Amniotic epithelial cell (primary cell): ENCODE measurements around the gene RHOBTB1.
"Not testable (repeated sequence)": the region's sequence is repeated elsewhere in the genome, so short reads cannot be mapped to it uniquely, and the experiment has no call there.

Source experiments
- DNase-seq: peaks from one replicate; pipeline ENCODE4 v3.0.0-alpha.2; 2010; ENCODE audit warnings: low read depth

RHOBTB1 gene

DNA sequence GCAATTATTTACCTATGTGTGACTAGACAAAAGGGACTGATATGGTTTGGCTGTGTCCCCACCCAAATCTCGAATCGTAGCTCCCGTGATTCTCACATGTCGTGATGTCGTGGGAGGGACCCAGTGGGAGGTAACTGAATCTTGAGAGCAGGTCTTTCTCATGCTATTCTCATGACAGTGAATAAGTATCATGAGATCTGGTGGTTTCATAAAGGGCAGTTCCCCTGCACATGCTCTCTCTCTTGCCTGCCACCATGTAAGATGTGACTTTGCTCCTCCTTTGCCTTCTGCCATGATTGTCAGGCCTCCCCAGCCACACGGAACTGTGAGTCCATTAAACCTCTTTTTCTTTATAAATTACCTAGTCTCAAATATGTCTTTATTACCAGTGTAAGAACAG, 37.2 kb downstream of the RHOBTB1 start:
- not testable (repeated sequence) for DNase-seq

DNA sequence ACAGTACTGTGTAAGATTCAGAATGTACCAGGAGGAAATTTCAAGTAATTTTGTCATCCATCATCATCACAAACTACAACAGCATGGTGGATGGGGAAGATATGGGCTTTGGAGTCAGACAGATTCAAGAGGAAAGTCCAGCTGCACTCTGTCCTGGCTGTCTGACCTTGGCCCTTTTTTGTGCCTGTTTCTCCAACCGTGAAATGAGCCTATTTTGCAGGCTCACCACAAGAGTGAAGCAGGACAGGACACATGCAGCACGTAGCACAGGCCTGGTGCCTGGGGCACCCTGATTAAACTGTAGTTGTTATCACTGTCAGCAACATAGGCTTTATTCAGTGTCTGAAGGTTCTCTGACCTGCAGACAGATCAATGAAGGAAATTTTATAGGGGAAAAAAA, 37.6 kb downstream of the RHOBTB1 start:
- DNase-seq = no peak

DNA sequence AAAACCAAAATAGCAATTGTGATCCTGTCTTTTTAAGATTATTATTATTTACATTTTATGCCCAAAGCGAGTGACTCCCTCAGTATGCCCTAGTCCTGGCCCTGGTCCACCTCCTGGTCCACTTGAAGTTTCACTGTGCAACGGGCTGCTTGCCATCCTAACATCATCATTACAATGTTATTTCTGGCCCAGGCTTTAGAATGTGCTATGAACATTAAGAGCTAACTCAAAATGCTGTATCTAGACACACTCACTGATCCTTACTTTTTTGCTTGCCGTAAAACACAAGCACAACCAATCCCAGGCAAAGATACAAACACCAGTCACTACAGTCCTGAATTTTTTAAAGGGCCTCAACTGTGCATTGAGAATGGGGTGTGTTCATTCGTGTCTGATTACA, 38.4 kb downstream of the RHOBTB1 start:
- DNase-seq = no peak

DNA sequence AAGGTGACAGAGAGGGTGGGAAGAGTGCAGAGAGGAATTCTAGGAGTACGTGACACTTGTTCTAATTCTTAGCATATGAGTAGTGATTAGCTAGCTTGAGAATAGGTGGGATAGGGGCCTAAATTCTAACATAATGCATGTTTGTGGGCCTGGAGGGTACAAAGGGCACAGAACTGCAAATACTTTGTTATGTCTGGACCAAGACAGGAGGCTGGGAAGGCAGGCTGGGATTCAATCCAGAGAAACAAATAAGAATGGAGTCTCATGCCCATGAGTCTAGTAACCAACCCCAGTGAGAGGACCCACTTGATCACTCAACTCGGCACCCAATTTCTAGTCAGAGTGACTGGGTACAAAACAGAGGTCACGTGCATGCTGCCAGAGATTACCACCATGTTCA, 40.9 kb downstream of the RHOBTB1 start:
- no peak for DNase-seq

DNA sequence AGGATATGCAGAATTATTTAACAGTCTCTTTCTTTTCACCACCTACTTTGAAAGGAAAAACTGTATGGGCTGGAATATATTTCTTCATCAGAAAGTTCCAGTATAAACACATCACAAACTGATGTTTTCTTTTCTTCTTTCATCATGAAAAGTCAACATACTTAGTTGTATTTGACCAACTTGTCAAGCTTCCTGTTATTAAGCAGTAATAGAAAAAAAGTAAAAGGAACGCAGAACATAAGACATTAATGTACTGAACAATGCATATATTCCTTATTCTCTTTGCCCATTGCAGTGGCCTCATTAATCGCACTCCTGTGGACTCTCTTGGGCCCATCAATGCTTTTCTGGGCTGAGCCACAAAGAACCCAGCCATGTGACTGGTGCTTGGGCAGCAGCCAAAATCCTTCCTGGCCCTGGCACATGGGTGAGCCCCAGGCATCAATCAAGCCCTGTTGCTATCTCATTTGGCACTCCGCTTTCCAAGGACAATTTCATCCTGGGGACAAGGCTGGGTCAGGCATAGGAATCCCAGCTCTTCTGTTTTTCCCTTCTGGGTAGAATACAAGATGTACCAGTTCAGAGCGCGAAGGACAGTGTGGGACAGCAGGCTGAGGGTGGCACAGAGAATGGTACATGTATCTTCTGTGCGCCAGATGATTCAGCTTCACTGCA, 42.3 kb downstream of the RHOBTB1 start:
- DNase-seq = no peak

DNA sequence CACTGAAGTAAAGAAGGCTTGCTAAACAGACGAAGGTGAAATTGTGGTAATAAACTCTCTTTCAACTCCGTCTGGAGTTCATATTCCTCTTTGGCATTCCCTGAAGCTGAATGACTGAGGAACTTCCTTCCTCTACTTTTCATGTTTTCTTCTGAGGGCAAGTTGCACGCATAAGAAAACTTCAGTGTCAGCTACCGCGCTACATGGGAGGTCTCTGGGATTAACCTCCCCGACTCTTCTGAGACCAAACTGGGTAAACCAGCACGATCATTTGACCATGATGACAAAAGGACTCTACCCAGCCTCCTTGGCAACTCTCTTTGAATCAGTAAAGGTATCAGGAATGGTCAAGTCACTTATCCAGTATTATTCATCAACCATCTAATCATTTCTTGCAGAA, 44.7 kb downstream of the RHOBTB1 start:
- no peak for DNase-seq

DNA sequence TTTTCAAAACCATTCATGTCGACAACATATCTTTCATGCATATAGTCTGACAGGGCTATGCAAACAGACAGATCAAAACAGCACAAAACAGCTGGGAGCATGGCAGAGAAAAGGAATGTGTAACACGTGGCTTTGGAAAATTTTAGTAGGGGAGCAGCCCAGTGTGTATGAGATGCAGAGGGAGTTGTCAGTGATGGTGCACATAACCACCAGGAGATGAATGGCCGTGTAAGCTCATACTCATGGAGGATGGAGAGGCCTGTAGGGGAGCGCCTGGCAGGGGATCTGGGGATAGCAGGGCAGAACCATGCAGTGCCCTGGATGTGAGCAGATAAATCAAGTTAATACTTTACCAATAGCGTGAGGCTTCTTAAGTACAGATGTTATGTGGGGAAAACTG, 45.7 kb downstream of the RHOBTB1 start:
- peak; percentile 31 for DNase-seq

DNA sequence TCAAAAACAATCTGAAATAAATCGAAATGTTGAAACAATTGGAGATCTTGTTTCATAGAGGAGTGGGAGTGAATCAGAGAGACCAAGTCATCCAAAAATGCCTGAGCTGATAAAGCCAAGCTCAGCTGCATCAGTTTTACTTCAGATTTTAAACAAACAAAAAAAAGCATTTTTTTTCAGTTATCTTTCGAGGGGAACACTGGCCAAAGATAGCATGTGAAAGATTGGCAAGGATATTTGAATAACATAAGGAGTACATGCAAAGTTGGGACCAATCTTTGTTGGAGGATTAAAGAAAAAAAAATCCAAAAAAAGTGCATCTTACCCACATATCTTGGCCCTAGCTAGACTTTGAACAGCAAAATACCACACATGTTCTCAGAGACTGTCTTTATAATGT, 47.2 kb downstream of the RHOBTB1 start:
- peak; percentile 39 for DNase-seq

DNA sequence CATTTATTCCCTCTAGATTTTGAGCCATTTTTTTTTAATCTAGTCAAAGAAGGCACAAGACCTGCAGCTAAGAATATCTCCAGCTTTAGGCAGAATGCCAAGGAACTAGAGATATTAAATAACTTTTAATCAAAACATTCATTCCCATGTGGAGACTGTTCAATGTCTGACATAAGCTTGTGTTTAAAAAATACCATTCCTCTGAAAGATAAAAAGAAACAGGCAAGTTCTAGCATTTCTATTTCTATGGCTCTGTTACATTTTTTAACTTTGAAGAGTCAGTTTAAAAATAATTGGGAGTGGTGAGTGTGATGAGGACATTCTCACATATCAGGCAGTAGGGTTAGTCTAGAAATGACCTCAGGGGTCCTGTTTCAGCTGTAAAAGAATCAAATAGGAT, 48.0 kb downstream of the RHOBTB1 start:
- DNase-seq = peak; percentile 64

DNA sequence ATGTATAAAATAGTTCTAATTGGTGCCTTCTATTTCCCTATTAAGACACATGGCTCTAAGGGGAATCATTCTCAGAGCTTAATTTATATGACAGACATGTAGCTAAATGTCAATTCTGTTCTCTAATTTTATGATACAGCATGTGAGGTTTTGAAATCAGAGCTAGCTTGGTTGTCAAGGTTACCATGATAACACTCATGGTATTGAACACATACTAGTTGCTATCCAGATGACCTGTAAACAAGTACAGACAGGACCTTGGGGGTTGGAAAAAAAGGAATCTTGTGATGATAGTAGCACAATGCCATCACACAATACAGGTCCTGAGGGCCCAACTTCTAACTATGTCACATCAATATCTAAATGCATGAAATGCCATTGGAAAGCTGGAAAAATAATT, 49.2 kb downstream of the RHOBTB1 start:
- no peak for DNase-seq

DNA sequence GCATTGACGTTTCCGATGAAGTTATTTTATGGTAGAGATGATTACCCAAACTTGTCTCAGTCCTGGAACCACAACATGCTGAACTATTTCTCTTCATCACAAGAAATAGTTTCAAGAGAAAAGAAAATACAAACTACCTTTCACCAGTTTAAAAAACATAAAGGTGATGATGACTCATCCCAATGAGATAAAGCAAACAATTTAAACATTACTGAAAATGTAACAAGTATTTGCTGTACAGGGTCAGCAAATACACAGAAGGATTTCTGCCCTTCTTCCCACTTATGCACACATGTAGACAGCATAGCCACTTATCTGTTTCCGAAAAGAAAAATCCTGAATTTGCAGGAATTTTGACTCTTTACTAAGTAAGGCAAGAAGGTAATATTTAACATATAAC, 50.8 kb downstream of the RHOBTB1 start:
- DNase-seq = no peak

DNA sequence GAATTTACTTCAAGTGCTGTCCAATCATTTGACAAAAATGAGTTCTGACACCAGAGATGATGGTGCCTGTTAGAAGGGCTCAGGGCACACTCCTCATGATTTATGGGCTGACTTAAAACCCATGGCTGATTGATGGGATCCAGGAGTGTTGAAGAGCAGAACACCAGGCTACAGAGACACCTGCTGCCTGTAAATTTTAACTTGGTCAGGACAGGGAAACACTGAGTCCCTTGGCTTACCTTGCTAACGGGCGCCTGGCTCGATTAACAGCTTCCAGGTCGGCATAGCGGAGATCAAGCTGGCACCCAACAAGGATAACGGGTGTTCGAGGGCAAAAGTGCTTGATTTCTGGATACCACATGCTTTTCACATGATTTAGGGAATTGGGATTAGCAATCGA, 51.4 kb downstream of the RHOBTB1 start:
- no peak for DNase-seq

DNA sequence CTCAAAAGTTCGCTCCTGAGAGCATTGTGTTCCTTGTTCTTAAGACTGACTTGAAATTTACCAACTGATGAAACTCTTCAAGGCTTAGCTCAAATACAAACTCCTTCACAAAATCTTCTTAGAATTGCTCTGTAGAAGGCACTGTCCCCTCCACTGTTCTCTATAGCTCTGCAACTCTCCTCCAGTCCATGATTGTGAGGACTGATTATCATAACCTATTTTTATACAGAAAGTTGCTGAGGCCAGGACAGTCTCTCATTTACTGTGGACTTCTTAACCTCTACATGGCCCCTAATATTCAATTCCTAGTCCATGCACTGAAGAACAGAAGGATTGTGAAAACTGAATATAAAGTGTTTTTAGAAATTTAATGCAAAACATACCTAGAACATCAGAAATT, 53.2 kb downstream of the RHOBTB1 start:
- DNase-seq = no peak

DNA sequence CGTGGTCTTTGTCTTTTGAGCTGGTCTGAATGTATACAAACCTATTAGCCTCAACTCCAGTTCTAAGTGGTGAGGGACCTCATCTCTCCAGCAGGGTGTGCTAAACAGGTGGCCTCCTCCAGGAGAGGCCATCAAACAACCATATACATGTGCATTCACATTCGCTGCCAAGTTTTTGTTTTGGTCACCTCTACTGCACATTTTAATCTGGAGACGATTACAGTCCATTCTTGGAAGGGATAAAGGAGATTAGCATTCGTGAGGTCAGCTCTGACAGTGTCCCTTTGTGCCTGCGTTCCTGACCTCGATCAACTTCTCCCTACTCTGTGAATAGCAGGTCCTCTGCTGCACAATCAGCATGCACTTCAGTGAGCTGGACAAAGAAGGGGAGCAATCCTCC, 60.8 kb downstream of the RHOBTB1 start:
- peak; percentile 43 for DNase-seq

DNA sequence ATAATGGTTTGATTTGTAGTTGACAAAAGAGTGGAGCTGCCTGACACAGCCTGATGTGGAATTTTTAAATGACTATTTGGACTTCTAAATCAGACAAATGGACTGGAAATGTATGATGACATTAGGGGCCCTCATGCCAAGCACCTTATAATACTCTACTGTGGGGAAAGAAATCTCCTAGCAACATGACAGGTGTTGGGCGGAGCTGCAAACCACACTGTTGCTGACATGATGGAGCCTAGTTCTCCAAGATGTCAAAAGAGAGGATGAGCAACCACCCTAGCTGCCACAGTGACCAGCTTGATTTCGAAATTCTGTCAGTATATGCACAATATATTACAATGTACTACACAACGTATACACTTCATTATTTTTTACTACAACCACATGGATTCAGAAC, 65.8 kb downstream of the RHOBTB1 start:
- peak; percentile 21 for DNase-seq

DNA sequence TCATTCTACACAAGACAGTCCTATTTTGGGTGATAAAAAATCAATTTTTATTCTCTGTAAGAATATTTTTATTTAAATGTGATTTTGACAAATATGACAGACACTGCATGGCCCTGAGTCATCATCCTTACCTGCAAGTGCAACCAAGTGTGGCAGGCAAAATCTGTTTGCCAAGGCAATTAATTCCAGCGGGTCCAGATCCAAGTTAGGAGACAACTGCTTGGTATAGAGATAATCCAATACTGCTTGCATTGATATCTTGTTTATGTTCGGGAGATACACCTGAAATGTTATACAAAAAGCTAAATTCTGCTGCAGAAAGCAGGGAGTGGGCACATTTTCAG, 66.2 kb downstream of the RHOBTB1 start:
- no peak for DNase-seq

DNA sequence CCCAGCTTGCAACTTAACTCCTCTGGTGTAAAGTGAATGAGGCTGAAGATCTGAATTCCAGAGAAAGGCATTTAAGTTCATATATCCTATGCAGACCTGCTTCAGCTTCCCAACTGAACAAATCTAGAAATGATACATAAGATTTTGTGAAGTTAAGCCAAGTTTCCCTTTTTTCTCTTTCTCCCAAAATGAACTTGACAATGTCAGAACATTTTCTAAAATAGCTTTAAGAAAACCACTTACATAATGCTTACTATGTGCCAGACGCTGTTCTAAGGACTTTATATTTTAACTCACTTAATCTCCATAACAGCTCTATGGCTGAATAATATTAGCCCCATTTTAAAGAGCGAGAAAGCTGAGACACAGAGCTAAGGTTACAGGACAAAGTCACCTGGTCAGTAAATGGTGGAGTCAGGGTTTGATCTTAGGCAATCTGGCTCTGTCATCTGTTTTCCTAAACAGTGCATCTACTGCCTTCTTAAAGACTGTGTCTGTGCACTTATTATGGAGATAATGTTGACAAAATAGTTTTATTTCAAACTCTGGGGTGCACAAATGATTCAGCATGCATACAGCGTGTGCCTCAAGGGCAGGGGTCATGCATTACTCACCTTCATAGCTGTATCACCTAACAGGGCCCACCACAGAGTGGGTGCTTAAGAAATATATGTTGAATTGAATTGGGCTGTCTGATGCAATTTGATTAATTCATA, 66.8 kb downstream of the RHOBTB1 start:
- no peak for DNase-seq

DNA sequence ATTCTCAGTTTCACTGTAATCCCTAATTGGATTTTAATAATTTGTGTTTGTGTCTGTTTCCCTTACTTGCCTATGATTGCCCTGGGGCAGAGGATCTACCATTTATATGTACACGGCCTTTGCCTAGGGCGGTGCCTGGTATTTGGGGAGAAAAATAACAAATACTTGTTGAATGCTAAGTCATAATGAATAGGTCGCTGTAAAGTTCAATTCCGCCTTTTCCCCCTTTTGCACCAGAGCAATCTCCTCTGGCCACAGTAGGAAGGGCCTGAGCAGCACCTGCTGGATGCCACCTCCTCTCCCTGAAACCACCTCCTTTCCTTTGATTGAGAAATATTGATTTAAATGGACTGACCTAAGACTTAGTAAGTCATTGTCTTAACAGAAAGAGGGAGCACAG, 70.2 kb downstream of the RHOBTB1 start:
- DNase-seq = no peak

DNA sequence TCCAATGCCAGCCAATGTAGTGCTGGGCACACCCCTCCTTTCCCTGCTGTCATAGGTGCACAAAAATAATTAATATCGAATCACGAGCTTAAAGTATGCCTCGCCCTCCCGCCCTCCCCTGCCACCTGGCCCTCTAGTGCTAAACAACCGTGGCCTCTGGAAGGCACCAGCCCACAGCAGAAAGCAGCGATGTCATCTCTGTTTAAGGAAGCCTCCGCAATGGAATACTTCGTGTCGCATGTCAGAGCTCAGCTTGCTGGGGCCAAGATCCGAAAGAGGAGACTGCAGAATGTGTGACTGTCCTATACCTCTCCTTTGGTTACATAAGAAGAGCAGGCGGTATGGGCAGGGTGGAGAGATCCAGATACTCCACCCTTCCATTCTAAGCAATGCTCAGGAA, 71.5 kb downstream of the RHOBTB1 start:
- no peak for DNase-seq

DNA sequence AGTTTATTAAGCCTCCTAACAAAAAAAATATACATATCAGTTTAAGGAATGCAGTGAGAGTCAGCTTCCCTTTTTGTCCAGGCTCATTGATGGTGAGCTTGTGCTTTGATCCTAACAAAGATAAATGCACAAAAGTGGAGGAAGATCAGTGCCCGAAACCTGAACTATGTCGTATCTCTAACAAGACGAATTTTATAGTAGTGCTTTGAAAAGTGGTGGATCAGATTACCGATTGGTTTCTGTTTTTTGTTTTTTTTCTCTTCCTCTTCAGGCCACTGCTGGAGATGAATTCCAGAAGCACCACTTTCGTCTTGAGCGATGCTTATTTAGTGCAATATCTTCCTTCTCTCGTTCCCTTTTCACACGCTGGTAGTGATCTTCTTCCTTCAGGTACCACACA, 72.8 kb downstream of the RHOBTB1 start:
- no peak for DNase-seq

DNA sequence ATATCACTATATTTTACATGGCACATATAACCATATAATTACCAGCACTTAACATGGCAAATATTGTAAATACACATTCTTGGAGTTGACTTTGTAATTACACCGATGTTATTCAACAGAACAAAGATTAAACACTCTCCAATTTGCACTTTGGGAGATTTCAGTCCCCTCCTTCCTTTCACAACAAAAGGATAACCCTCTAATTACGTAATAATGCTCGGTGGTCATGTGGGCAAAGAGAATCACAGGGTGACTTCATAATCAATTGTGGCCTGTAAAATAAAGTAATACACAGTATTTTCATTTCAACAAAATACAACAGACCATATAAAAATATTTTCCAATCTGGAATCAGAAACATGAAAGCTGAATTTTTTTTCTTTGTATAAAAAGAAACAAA, 73.2 kb downstream of the RHOBTB1 start:
- DNase-seq = no peak

DNA sequence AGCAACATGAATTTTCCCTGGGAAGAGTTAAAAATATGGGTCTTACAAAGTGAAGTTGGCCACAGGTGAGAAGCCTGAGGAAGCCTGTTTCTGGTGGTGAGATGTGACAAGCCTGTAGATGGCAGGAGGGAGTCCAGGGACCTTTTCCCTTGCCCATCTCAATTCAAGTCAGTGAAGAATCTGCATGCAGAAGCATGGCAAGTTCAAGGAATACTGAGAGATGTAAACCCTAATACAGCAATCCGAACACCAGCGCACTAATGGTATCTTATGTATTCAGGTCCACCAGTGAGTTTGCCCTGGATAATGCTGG, 73.6 kb downstream of the RHOBTB1 start:
- no peak for DNase-seq

DNA sequence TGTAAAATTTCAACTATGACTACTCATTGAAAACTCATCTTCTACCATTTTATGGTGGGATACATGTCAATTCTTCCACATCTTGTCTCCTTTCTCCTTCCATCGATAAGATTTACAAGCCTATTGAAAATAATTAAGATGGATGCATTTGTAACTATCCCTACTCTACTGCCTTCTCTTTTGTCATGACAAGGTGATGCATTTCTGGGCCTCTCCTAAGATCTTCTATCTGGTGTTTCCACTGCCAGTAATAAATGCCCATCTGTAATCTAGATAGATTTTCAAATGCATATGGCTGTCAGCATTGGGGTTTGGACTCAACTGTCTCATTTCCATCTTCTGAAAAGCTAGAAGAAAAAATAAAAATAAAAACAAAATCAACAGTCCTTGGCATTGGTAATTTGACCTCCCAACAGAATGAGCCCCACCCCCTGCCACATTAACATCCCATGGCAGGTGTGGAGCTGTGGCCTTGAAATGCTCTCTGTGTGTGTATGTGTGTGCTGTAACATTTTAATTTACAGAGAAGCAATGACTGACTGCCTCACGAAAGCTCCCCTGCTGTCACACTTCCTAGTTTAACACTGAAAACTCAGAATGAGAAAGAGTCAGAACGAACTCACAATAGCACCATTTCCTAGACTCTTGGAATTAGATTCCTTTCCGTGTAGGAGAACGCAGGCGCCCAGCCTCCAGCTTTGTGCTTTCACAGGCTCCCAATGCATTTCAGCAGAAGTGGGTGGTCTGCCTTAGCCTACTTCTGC, 74.2 kb downstream of the RHOBTB1 start:
- DNase-seq = no peak

DNA sequence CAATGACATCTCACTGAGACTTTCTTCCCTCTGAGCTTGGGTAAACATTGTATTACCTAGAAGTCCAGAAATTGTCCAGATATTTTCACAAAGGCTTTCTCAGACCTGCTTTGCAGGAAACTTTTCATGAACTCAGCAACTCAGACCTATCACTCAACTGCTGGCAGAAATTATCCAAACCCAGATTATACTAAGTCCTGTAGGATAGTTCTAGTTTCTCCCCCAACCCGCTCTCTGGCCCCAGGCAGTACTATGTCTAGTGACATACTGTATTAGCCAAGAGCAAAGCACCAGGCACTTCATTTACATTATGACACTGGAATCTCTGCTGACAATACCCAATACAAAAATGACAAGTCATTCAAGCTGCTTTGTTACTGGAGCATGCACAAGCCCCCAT, 75.0 kb downstream of the RHOBTB1 start:
- DNase-seq = no peak
